Anterior cingulate cortex (tissue), 58 donors: ENCODE results near the gene TNIP1.
A peak's percentile ranks its signal among the peaks of the same experiment; 100 is the strongest.

ENCODE experiments used
- DNase-seq, 58 donors: peaks; one replicate each; lab custom pipeline; 2025; lab: John Stamatoyannopoulos, UW

TNIP1 gene

GRCh38 chr5:151080613-151081430, at the start of gene TNIP1:
Gene TNIP1 (minus strand): TSS chr5:151081034. CDS start chr5:151065095, 15,939 bp downstream.
- DNase-seq = peak; percentile 8 to 92 (median 84)

- DNase-seq = no peak
These were observed 49.5 kb upstream of the TNIP1 start for GRCh38 chr5:151130235-151130921.

GRCh38 chr5:151128817-151129216, 48.0 kb upstream of the TNIP1 start:
- no peak for DNase-seq

- DNase-seq = no peak
These were observed 47.1 kb upstream of the TNIP1 start for GRCh38 chr5:151127926-151128325.

GRCh38 chr5:151126199-151126645, 45.4 kb upstream of the TNIP1 start:
- DNase-seq = peak in 51 of 58 donors; percentile 12 to 80 (median 41)

- peak in 2 of 58 donors; percentile 6 to 7 for DNase-seq
These were observed 44.6 kb upstream of the TNIP1 start for GRCh38 chr5:151125421-151125820.

GRCh38 chr5:151123897-151124751, 43.3 kb upstream of the TNIP1 start:
- DNase-seq = peak in 4 of 58 donors; percentile 10 to 32 (median 20)

- DNase-seq = no peak
These were observed 42.0 kb upstream of the TNIP1 start for GRCh38 chr5:151122828-151123227.

- peak in 20 of 58 donors; percentile 10 to 66 (median 26) for DNase-seq
These were observed 40.8 kb upstream of the TNIP1 start for GRCh38 chr5:151121665-151122064.

GRCh38 chr5:151121095-151121494, 40.3 kb upstream of the TNIP1 start:
- no peak for DNase-seq

GRCh38 chr5:151118913-151119575, 38.2 kb upstream of the TNIP1 start:
- DNase-seq = no peak

GRCh38 chr5:151115272-151115905, 34.6 kb upstream of the TNIP1 start:
- peak in 56 of 58 donors; percentile 5 to 87 (median 51) for DNase-seq

- no peak for DNase-seq
These were observed 32.8 kb upstream of the TNIP1 start for GRCh38 chr5:151113651-151114050.

- no peak for DNase-seq
These were observed 30.2 kb upstream of the TNIP1 start for GRCh38 chr5:151110992-151111391.

- no peak for DNase-seq
These were observed 29.4 kb upstream of the TNIP1 start for GRCh38 chr5:151110122-151110681.

GRCh38 chr5:151108566-151108965, 27.7 kb upstream of the TNIP1 start:
- no peak for DNase-seq

- DNase-seq = peak in 29 of 58 donors; percentile 13 to 65 (median 34)
These were observed 27.1 kb upstream of the TNIP1 start for GRCh38 chr5:151107738-151108520.

- no peak for DNase-seq
These were observed 26.2 kb upstream of the TNIP1 start for GRCh38 chr5:151107084-151107483.
